NCI-H187 treated with DMSO at 0.1 percent for 48 hours (cell line): Measurements from ENCODE around the gene CADM2.
"Not testable (repeated sequence)": the region's sequence is repeated elsewhere in the genome, so short reads cannot be mapped to it uniquely, and the experiment has no call there.

Experiments used
- DNase-seq: peaks from one replicate; lab custom pipeline; 2025; lab: John Stamatoyannopoulos, UW

The CADM2 gene

DNA sequence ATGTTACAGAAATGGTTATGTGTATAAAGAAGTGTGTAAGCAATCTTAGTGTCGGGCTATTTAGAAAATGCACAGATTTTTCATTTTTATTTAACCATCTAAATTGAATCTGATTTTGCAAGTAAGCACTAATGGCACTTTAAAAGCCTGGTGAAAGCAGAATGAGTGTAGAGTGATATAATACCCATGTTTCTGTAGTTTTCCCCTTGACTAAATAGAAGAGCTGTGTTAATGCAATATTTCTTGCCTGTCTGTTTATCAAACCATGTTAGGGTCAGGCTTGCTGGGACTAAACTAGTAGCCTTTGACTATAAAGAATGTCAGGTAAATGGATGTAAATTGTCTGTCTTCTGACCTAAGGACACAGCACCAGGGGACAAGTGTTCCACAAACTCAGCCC is 714.0 kb downstream of the CADM2 start:
- DNase-seq, result no peak

DNA sequence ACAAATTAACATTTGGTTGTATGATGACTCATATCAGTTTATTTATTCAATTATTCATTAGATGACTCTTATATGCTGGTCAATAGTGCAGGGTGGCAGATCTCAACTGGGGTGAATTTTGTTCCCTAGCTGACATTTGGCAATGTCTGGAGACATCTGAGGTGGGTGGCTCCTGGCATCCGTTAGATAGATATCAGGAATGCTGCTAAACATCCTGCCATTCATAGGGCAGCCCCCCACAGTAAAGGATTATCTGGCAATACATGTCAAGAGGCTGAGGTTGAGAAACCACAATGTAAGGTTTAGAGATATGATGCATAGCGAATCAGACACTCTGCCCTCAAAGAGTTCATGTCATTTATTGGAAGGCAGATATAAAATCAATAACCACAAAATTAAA is 719.9 kb downstream of the CADM2 start:
- DNase-seq, result no peak

DNA sequence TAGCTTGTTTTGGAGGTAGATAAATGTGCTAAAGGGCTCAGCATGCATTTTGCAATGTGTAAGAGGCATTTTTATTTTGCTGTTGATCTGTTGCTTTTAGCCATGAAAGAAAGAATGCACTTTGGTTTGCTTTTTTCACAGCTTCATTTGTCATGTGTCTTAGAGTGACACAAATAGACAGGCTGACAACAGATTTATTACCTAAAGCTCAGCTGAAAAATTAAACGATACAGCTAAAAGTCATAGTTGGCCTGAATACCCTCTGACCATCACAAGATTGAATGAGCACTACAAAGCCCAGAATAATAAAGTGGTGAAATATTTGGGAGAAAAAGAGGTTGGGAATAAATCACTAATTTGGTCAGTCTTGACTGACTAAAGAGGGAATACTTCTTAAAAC is 723.1 kb downstream of the CADM2 start:
- DNase-seq, result no peak

DNA sequence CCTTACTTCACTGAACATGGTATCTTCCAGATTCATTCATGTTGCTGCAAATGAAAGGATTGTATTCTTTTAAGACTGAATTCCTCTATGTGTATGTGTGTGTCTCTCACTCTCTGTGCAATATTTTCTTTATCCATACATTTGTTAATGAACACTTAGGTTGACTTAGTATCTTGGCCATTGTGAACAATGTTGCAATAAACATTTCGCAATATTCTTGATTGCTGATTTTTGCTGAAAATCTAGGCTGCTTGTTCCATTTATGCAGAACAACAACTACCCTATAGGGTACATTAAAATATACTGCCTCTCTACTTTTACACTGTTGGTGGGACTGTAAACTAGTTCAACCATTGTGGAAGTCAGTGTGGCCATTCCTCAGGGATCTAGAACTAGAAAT is 732.4 kb downstream of the CADM2 start:
- DNase-seq, result no peak

DNA sequence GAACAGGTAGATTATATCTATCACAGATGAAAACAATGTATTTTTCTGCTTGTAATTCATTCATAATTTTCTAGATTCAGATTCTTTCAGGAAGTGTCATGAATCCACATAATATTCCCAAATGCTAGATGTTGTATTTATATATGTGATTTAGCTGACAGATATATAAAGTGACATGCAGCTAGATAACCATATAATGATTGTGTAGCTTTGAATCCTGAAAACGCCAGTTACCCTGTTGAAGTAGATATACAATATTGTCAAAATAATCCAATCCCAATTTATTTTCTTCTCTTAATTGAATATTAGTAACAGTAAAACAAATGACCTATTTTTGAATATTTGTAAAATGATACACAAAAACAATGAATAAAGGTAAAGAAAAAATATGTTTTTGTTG is 738.4 kb downstream of the CADM2 start:
- no peak for DNase-seq

DNA sequence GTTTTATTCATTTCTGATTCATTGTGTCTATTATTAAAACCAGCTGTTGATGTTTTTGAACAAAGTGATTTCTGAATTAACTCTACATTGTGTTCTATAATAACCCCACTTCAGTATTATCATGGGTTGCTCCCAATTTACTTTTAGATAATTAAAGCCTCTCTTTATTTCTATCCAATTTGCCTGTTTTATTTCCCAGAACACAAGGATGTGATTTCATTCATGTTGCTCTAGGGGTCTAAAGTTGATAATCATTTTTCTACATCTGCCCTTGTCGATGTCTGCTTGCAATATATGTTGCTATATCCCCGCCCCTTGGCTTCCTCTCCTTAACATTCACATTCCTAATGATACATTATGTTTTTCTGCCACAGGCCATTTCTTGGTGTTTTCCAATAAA is 747.3 kb downstream of the CADM2 start:
- no peak for DNase-seq

DNA sequence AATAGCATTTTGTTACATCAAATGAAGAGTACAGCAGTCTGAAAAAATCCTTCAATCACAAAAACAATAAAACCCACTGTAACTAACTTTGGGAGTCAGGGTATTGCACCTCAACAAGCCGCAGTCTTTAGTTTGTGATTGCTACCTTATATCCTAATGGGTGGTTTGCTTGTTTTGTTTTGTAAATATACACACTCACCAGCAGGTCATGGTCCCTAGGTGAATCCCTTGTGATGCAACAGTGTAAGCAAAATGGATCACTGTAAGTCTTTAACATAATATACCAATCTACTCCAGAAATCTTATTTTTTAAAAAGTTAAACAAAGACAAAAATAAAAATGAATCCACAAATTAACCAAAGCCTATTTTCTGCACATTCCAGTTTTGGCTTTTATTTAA is 749.5 kb downstream of the CADM2 start:
- not testable (repeated sequence) for DNase-seq

DNA sequence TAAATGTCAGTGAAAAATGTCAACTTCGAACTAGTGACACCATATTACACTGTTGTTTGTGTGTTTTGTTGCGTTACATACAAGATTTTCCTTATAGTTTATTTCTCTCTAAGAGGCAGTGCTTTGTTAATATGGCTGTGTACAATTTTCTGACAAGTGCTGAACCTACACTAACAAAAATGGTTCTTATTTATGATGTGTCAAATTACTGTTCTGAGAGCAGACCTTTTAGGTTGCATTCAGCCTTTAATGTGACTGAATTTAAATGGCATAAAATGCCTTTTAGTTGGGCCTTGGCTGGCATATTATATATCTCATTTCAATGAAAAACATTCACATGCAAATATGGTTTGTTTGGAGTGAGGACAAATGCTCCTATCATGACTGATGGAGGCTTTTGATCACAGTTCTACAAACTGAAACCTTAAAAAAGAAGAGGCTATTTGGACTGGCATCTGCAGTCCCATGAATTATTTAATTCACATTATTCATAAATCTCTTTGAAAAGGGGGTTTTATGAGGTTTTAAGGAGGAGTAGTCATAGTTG is 750.6 kb downstream of the CADM2 start:
- no peak for DNase-seq

DNA sequence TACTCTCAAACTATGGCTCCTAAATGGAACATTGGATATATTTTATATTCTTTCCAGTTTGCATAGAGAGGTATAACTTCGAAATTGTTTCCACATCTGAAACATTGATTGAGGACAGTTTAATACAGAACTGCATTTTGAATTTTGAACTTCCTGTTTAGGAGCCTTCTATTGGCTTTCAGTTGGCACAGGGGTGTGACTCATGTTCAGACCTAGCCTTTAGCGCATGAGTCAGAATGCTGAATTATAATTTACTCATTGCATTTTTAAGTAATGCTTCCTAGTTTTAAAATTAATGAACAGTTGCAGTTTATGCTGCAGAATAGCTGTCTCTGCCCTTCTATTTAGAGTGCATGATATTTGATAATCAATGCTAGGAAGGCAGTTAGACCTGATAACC is 751.7 kb downstream of the CADM2 start:
- DNase-seq, result no peak

DNA sequence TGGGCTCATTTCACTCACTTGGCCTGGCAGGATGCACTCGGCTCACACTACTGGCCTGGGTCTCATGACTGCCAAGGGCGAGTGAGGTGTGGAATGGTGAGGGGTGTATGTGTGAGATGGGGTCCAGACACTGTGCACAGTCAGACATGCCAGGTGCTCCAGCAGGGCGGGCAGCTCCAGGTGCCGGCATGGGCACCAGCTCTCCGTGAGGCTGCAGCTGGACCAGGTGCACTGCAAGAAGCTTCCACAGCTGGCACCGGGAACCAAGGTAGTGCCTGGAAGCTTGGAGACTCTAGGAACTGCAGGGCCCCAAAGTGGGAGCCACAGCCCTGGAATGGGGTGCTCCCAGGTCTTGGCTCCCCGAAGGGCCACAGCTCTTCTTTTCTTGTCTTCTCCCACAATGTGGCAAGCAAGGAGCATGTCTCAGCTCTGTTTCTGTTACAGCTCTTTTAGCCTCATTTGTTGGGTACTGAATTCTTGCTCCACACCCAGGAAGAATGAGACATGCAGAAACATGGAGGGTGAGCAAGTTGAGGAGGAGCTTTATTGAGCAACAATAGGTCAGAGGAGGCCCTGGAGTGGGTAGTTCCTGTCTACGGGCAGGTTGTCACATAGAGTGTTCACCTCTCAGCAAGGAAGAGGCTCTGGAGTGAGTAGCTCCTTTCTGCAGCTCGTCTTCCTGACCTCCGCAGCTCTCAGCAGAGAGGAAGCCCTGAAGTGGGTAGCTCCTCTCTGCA is 762.8 kb downstream of the CADM2 start:
- DNase-seq, result no peak

DNA sequence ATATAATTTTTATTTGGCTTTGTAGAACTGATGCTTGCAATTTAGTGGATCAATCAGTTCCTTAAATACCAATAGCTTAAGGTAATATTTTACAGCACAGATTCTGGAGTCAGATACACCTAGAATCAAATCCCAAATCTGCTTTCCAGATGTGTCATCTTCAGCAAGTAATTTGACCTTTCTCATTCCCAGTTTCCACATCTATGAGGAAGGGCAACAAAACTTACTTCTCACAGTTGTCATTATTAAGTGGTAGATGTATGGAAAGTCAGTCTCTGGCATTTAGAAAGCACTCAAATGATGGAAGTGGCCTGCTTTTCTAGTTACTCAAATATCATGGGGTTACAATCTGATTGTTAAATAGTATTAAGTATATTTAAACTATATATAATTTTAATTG is 767.0 kb downstream of the CADM2 start:
- DNase-seq, result no peak

DNA sequence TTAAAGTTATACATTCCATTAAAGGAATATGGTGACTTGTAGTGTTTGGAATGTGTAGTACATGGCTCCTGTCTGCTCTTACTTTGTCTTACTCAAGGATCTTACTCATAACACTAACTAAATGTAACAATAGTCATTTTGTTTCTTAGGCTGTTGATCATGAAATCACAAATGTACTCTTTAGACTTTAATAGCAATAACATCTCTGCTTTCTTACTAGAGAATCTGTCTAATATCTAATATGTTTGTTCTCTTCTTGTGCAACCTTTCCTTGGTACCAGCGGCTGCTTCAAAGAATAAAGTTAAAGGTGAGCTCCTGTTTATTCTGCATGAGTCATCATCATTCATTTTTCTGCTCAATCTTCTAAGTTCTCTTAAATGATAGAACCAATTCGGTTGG is 767.5 kb downstream of the CADM2 start:
- DNase-seq, result no peak

DNA sequence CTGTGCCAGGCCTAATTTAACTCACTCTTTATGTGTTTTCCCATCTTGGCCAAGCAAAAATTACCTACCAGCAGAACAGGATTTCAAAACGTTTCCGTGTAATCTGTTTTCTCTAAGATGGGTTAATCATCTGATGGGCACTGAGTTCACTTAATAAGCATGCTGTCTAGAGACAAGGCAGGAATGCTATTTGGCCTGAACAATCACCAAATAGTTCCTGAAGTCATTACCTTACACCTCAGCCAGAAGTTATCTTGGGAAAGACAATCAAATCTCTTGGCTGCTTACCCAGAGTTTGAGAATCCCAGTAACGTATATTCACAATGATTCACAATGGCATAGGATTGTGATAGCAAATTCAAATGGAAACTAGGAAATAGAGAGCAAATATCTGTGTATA is 779.1 kb downstream of the CADM2 start:
- no peak for DNase-seq

DNA sequence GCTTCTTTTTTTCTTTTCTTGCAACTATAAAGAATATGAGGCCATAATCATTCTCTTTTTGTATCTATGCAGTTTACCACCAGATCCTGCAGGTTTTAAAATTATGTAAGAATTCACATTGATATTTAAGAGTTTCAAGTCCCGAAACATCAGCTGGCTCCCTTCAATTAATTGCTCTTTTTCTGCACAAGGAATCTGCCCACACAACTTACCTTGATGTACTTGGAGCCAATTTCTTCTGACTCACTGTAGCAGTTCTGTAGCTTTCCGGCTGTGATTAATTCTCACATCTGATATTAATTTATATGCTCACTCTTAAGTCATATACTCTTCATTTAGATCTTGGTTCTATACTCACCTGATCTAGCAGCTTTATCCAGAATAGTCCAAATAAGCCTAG is 781.8 kb downstream of the CADM2 start:
- no peak for DNase-seq

DNA sequence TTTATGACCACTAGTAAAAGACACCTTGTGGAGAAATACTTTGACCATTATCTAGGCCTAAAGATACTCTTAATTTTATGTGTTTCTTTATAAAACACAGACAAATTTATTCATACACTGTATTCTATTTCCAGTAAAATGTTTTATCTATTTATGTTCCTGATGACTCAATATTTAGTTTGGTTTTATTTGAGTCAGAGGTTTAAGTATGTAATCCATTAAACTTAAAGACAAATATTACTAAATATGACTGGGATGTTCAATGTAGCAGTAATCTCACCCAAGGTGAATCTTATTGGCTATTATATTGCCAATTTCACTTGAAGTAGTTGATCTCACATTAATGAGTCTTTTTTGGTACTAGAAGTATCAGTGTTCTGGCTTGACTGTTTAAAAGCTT is 799.7 kb downstream of the CADM2 start:
- no peak for DNase-seq

DNA sequence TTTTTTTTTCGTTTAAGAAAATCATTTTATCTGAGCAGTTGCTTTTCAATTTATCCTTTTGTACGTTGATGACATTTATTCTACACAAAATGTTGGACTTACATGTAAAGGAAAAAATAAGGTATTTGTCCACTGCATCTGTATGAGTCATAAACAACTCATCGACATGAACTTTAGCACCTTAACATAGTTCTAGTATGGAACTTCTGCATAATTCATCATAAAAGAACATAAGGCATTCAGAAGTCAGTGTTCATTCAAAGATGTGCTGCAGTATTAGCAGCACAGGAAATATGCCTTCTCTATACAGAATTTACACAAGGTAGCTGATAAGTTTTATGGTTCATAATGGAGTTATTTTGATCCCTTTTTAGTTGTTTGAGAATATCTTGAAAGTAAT is 801.6 kb downstream of the CADM2 start:
- DNase-seq, result no peak

DNA sequence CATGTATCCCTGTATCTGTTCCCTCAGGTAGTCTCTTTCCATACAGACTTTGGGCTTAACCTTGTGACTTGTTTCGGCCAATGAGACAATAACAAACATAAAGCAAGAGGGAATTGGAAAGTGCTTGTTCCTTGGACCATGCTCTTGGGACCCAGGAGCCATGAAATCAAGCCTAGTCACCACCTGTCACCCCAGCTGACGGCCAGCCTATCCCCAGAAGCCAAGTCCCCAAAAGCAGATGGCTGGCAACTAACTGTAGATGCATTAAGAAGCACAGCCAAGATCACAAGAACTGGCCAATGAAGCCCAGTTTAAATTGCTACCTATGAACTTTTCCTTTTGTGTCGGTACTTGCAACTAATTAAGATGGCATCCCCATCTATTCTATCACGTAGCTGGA is 822.0 kb downstream of the CADM2 start:
- no peak for DNase-seq

DNA sequence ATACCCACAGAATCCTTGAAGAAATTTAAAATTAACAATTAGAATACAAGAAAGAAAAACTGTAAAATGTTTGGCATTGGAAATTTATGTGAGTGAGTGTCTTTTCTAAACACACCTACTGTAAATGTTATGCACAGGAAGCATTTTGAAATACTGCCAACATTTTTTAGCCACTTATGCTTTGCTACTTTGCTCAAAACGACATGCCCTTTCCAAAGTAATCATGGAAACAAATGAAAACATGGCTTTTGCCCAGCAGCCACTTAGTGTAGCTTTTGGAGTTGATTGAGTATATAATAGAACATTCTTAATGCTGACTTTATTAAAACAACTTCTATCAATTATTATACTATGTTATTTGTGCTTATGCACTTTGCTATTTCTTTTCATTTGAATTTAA is 823.0 kb downstream of the CADM2 start:
- no peak for DNase-seq

DNA sequence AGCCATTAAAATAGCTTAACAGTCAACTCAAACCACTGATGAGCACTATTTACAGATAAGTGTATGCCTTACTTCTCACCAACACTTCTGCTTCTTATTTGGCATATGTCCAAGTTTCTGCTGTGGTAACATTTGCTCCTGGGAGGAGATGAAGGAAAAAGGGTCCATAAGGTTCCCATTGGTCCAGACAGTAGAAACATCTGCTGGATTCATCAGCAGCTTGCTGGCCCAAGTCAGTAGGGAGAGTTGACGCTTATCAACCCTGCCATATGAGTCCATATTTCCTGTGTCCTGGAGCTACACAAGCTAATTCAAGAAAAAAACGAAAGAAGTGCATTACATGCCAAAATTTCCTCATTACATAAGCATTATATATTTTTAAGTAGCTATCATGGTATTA is 824.5 kb downstream of the CADM2 start:
- DNase-seq, result no peak

DNA sequence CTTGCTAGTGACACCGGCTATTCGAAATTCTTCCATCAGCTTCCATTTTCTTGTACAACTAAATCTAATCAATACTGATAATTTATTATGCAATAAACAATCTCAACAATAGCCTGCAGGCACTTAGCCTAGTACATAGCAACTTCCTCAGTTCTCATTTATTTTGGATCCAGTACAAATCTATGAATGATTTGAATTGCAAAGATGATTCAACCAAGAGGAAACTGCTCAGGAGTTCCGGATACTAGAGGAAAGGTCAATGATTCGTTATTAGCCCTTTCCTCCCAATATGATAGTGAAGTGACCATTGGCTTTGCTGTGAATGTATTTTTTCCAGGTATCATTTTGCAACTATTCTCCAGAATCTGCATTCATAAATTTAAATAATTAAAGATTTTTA is 827.0 kb downstream of the CADM2 start:
- DNase-seq, result no peak

DNA sequence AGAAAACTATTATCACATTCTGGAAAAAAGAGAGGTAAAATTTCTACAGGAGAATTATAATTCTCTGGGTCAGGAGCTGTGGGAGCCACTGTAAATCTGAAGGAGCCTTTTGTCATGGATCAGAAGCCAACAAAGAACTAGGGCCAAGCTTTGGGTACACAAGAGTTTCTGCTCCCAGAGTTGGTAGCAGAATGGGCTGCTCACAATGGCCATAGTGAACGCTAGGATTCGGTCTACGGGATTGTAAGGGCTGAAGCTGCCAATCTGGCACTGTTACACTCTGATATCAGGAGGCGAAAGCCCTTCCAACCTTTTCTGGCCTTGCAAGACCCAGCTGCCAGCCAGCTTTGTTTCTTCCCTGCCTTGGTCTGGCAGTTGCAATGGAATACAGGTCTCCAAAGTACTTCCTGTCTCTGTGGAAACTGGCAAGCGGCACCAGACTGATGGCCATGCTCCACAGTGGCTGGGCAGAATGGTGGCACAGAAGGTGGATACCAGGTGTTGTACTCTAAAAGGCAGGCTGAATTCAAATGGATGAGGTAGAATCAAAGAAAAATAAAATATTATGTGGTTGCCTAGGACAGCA is 831.7 kb downstream of the CADM2 start:
- DNase-seq, result no peak

DNA sequence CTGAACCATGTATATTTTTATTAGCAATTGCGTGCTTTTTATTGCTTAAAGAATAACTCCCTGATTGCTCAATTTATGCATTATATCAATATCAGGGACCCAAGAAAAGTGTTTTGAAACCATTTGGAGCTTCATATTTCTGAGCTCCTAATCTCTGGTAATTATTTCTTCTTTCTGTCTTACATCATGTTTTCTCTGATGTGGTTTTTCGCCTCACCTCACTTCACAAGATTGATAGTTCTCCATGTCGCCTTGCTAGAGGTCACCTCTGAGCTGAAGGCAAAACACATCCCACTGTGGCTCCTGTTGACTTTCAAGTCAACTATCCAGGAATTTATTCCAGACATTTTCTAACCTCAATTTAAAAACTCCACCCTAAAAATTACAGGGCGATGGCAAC is 837.4 kb downstream of the CADM2 start:
- no peak for DNase-seq

DNA sequence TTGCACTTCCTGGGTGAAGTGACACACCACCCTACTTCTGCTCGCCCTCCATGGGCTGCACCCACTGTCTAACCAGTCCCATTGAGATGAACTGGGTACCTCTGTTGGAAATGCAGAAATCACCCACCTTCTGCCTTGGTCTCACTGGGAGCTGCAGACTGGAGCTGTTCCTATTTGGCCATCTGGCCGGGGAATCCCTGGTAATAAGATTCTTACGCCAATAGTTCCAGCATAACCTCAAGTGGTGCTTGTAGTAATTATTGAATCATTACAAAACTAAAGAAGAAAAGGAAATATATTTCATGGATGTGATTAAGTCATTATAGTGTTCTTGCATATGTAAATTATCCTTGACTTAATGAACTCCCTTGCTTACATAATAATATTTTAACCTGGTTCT is 841.9 kb downstream of the CADM2 start:
- DNase-seq, result no peak

DNA sequence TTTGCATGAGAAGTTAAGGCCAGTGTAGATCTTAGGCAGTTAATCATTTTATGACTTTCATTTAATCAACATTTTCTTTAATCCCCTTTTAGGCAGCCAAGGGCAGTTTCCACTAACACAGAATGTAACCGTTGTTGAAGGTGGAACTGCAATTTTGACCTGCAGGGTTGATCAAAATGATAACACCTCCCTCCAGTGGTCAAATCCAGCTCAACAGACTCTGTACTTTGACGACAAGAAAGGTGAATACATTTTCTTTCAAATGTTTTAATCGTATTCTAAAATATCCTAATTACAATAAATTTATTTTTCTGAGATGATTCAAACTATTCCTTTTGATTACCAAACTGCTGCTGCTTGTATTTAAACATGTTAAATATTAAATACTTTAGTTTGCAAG is 843.2 kb downstream of the CADM2 start:
- DNase-seq, result no peak
